ENCODE measurements around the gene LIMD2. TPM values are rescaled to one million over a fixed set of nuclear protein-coding genes. Genes with fewer than 3 reads are reported as not detected.

Gene LIMD2
- 35.6 TPM for polyA plus RNA-seq (2012; ENCODE audit: insufficient read length, low read depth)

- TF ChIP-seq SIN3A (IDR thresholded peaks at IDR 0.05; ENCODE audit: borderline replicate concordance, insufficient read depth, low read length) (no peak), TAF1 (IDR thresholded peaks at IDR 0.05; ENCODE audit: borderline replicate concordance, insufficient read depth, low read length) (no peak), POLR2AphosphoS5 (IDR thresholded peaks at IDR 0.05; ENCODE audit: low read depth, low read length) (0 out of 2 replicates have a peak, but pooled peaks have one; percentile 34)
- TF ChIP-seq, protein P1, sequence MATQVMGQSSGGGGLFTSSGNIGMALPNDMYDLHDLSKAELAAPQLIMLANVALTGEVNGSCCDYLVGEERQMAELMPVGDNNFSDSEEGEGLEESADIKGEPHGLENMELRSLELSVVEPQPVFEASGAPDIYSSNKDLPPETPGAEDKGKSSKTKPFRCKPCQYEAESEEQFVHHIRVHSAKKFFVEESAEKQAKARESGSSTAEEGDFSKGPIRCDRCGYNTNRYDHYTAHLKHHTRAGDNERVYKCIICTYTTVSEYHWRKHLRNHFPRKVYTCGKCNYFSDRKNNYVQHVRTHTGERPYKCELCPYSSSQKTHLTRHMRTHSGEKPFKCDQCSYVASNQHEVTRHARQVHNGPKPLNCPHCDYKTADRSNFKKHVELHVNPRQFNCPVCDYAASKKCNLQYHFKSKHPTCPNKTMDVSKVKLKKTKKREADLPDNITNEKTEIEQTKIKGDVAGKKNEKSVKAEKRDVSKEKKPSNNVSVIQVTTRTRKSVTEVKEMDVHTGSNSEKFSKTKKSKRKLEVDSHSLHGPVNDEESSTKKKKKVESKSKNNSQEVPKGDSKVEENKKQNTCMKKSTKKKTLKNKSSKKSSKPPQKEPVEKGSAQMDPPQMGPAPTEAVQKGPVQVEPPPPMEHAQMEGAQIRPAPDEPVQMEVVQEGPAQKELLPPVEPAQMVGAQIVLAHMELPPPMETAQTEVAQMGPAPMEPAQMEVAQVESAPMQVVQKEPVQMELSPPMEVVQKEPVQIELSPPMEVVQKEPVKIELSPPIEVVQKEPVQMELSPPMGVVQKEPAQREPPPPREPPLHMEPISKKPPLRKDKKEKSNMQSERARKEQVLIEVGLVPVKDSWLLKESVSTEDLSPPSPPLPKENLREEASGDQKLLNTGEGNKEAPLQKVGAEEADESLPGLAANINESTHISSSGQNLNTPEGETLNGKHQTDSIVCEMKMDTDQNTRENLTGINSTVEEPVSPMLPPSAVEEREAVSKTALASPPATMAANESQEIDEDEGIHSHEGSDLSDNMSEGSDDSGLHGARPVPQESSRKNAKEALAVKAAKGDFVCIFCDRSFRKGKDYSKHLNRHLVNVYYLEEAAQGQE (IDR thresholded peaks at IDR 0.05; ENCODE audit: insufficient read depth in 1 of 2, low read depth in 2 of 2, low read length in 2 of 2), result peak; percentile 69 to 77; a peak in 3 of 4 replicates
Observed at GRCh38 chr17:63699638-63700527, at the start of gene LIMD2. Gene LIMD2 (minus strand): TSS chr17:63700125. CDS start chr17:63699298, 827 bp downstream.

- TF ChIP-seq FOXP2 (optimal IDR thresholded peaks at IDR 0.05; ENCODE audit: borderline replicate concordance, extremely low read depth, extremely low read length, insufficient read depth) (peak; percentile 91), SIN3A (IDR thresholded peaks at IDR 0.05; ENCODE audit: borderline replicate concordance, insufficient read depth, low read length) (peak; percentile 85; the same call in 1 of the 2 replicates), TAF1 (IDR thresholded peaks at IDR 0.05; ENCODE audit: borderline replicate concordance, insufficient read depth, low read length) (peak; percentile 81; the same call in 1 of the 2 replicates), POLR2AphosphoS5 (IDR thresholded peaks at IDR 0.05; ENCODE audit: low read depth, low read length) (peak; percentile 97)
- TF ChIP-seq, protein P1 (IDR thresholded peaks at IDR 0.05; ENCODE audit: insufficient read depth in 1 of 2, low read depth in 2 of 2, low read length in 2 of 2), result peak in 1 of 2 experiments; percentile 61; a peak in 2 of 4 replicates
Observed at GRCh38 chr17:63741408-63742173, 41.7 kb upstream of the LIMD2 start, which contains the start of gene STRADA. Gene STRADA (minus strand): TSS chr17:63741799. CDS start chr17:63728369, 13,430 bp downstream.

GRCh38 chr17:63741143-63741407 lies 41.1 kb upstream of the LIMD2 start:
- TF ChIP-seq TAF1 (IDR thresholded peaks at IDR 0.05; ENCODE audit: borderline replicate concordance, insufficient read depth, low read length) (no peak), FOXP2 (optimal IDR thresholded peaks at IDR 0.05; ENCODE audit: borderline replicate concordance, extremely low read depth, extremely low read length, insufficient read depth) (no peak), SIN3A (IDR thresholded peaks at IDR 0.05; ENCODE audit: borderline replicate concordance, insufficient read depth, low read length) (no peak), POLR2AphosphoS5 (IDR thresholded peaks at IDR 0.05; ENCODE audit: low read depth, low read length) (no peak)
- TF ChIP-seq, protein P1 (IDR thresholded peaks at IDR 0.05; ENCODE audit: insufficient read depth in 1 of 2, low read depth in 2 of 2, low read length in 2 of 2), result no peak

- TF ChIP-seq, protein P1 (IDR thresholded peaks at IDR 0.05; ENCODE audit: insufficient read depth in 1 of 2, low read depth in 2 of 2, low read length in 2 of 2), result no peak
- no peak for TF ChIP-seq SIN3A (IDR thresholded peaks at IDR 0.05; ENCODE audit: borderline replicate concordance, insufficient read depth, low read length)
- TF ChIP-seq FOXP2 (optimal IDR thresholded peaks at IDR 0.05; ENCODE audit: borderline replicate concordance, extremely low read depth, extremely low read length, insufficient read depth), result no peak
- TF ChIP-seq POLR2AphosphoS5 (IDR thresholded peaks at IDR 0.05; ENCODE audit: low read depth, low read length), result no peak
- no peak for TF ChIP-seq TAF1 (IDR thresholded peaks at IDR 0.05; ENCODE audit: borderline replicate concordance, insufficient read depth, low read length)
Observed at GRCh38 chr17:63740464-63741142, 40.7 kb upstream of the LIMD2 start.

All from PFSK-1 (cell line).